CD4-positive, alpha-beta T cell treated with Interferon alpha-2 for 1 hour (primary cell): ENCODE data around the gene CFLAR.

Experiments
- DNase-seq, 2 donors: peaks; one replicate each; pipeline ENCODE4 v3.0.0-alpha.2; 2020 to 2022

Gene CFLAR

DNA sequence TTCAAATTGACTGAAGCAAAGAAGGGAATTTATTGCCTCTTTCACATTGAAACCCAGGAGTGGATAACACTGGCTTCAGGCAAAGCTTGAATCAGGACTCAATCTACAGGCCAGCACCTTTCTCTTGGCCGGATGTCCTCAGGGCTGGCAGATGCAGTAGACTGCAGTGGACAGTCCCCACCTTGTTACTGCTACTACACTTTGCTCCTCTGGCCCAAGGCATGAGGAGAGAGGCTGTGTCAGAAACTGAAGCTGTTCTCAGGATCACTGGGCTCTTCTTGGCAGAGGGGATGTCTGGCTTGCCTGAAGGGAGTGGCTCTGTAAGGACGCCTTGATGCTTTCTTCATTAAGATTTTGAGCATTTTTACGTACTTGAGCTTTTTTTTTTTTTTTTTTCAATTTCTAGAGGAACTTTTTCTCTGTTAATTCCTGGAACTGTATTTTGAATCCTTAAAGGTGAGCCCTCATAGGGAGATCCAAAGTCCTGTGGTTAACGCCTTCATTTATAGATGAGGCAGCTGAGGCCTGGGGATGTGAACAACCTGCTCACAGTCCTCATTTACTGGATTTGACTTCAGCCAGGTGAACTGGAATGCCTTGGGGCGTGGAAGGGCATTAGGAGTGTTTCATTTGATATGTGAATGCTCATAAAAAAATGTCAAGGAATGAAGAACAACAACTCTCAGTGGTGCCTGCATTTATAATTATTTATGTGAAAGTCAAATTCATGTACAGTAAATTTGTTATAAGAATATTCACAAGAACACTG lies 103.5 kb downstream of the CFLAR start:
- DNase-seq: no peak

GRCh38 chr2:201220102-201220570 lies 104.2 kb downstream of the CFLAR start:
- DNase-seq: peak; percentile 67 to 70

DNA sequence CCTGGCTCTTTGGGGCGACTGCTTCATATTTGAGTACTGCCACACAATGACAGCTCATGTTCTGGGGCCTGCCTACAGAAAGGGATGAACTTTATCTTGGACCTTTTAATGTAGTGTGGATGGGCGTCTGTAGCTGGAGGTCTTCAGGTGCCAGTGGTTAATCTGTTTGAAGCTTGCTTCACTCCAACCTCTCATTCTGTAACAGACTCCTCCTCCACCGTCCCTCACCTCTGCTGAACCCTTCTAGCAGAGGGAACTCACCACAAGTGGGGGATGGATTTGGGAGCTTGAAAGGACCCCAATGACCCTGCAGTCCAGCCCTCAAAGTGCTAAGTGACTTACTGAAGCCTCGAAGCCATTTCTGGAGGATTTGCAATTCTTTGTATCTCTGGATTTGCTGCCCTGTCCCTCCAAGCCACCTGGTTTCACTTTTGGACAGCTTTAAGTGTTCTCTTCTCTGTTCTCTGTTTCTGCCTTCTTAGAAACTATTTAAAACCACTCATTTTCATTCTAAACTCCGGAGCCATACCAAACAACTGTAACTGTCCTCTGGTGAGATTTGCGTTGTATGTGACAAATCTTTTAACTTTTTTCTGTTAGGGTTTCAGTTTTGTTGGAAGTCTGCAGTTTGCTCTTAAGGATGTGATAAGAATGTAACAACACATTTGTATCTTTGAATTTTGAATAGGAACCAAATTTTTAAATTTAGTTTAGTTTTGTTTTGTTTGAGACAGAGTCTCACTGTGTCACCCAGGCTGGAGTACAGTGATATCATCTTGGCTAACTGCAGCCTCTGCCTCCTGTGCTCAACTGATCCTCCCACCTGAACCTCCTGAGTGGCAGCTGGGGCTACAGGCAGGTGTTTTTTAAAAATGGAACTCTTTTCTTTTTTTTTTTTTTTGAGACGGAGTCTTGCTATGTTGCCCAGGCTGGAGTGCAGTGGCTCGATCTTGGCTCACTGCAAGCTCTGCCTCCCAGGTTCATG lies 107.4 kb downstream of the CFLAR start:
- DNase-seq: no peak
